M059J (cell line): ENCODE data around the gene CARNS1. TPM values are rescaled to one million over a fixed set of nuclear protein-coding genes. Genes with fewer than 3 reads are reported as not detected.
A peak's percentile ranks its signal among the peaks of the same experiment; 100 is the strongest.
"Not testable (repeated sequence)": the region's sequence is repeated elsewhere in the genome, so short reads cannot be mapped to it uniquely, and the experiment has no call there.

ENCODE experiments used
- DNase-seq: peaks from one replicate; pipeline ENCODE4 v3.0.0-alpha.2; 2012; ENCODE audit warnings: low read depth
- total RNA-seq: library from RNA; depleted of rRNA; stranded (reverse); fragments of >200 nt; shearing (Covaris generic); gene quantifications from 2 replicates; pipeline ENCODE4 v1.2.3, GENCODE V29; 2014

CARNS1 gene
- total RNA-seq, 1 experiment from 2014 or later: 0.22 TPM

GRCh38 chr11:67409781-67410368 is 5.6 kb upstream of the CARNS1 start:
- no peak for DNase-seq

GRCh38 chr11:67410369-67410831 is 5.1 kb upstream of the CARNS1 start:
- no peak for DNase-seq

- no peak for DNase-seq
These were observed 4.3 kb upstream of the CARNS1 start for GRCh38 chr11:67410984-67411784.

GRCh38 chr11:67411785-67412152 is 3.7 kb upstream of the CARNS1 start:
- DNase-seq: no peak

- no peak for DNase-seq
These were observed 2.8 kb upstream of the CARNS1 start for GRCh38 chr11:67412495-67413179.

GRCh38 chr11:67413266-67413849 is 2.1 kb upstream of the CARNS1 start:
- DNase-seq: no peak

GRCh38 chr11:67416416-67417335 is 1.2 kb downstream of the CARNS1 start:
- DNase-seq: peak; percentile 40

GRCh38 chr11:67417425-67417824 is 1.9 kb downstream of the CARNS1 start:
- no peak for DNase-seq

GRCh38 chr11:67418476-67419281 is 3.2 kb downstream of the CARNS1 start:
- no peak for DNase-seq

GRCh38 chr11:67419325-67420049 is 4.0 kb downstream of the CARNS1 start:
- DNase-seq: no peak

GRCh38 chr11:67420147-67420645 is 4.7 kb downstream of the CARNS1 start:
- no peak for DNase-seq

- DNase-seq: peak; percentile 84
These were observed 5.4 kb downstream of the CARNS1 start for GRCh38 chr11:67420646-67421429.

GRCh38 chr11:67421430-67422031 is 6.1 kb downstream of the CARNS1 start:
- no peak for DNase-seq

- peak; percentile 56 for DNase-seq
These were observed 7.4 kb downstream of the CARNS1 start for GRCh38 chr11:67422891-67423290.

- DNase-seq: no peak
These were observed 8.0 kb downstream of the CARNS1 start for GRCh38 chr11:67423466-67423865.

GRCh38 chr11:67423891-67424613 is 8.6 kb downstream of the CARNS1 start:
- no peak for DNase-seq

- not testable (repeated sequence) for DNase-seq
These were observed 11.9 kb downstream of the CARNS1 start for GRCh38 chr11:67427364-67427859.
